GM13976 (cell line): ENCODE results near the gene KRTAP4-4.
"Not testable (repeated sequence)": the region's sequence is repeated elsewhere in the genome, so short reads cannot be mapped to it uniquely, and the experiment has no call there.

ENCODE experiments used
- DNase-seq: peaks from one replicate; pipeline ENCODE4 v3.0.0; 2012; ENCODE audit warnings: low spot score
- in situ Hi-C: fragments of 300-500 bp; cut with MboI; formaldehyde crosslinking; loops from one replicate; pipeline ENCODE4 v1.12.0; 2022; ENCODE audit warnings: low sequenced_read_pairs, mixed read lengths, inconsistent platforms; ENCODE audit not compliant: unreplicated experiment
- TF ChIP-seq, protein P1 (sequence below): IDR thresholded peaks from 2 replicates; pipeline ENCODE4 v1.5.1; 2012; ENCODE audit warnings: borderline replicate concordance, mild to moderate bottlenecking; ENCODE audit not compliant: insufficient read depth; ENCODE audit errors: extremely low read depth, missing control alignments, control extremely low read depth

The KRTAP4-4 gene

DNA sequence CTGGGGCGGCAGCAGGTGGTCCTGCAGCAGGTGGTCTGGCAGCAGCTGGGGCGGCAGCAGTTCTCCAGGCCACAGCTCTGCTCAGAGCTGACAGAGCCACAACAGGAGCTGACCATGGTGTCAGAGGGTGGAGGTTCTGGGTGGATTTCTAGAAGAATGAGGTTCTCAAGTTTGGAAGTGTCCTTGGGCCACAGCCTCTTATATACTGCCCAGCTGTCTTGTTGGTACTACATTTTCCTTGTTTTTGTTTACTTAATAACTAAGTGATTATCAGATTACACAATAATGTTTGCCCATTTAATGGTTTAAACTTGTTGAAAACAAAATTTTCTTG lies 10.9 kb downstream of the KRTAP4-4 start, which contains the start of gene KRTAP4-5:
TSS of gene KRTAP4-5 (minus strand) at position 174 of the 334 bp plus-strand sequence. CDS start at position 116, 58 bp downstream.
- DNase-seq, result no peak
- in situ Hi-C loops, result no loop called here
- TF ChIP-seq, protein P1, sequence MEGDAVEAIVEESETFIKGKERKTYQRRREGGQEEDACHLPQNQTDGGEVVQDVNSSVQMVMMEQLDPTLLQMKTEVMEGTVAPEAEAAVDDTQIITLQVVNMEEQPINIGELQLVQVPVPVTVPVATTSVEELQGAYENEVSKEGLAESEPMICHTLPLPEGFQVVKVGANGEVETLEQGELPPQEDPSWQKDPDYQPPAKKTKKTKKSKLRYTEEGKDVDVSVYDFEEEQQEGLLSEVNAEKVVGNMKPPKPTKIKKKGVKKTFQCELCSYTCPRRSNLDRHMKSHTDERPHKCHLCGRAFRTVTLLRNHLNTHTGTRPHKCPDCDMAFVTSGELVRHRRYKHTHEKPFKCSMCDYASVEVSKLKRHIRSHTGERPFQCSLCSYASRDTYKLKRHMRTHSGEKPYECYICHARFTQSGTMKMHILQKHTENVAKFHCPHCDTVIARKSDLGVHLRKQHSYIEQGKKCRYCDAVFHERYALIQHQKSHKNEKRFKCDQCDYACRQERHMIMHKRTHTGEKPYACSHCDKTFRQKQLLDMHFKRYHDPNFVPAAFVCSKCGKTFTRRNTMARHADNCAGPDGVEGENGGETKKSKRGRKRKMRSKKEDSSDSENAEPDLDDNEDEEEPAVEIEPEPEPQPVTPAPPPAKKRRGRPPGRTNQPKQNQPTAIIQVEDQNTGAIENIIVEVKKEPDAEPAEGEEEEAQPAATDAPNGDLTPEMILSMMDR, result no peak

DNA sequence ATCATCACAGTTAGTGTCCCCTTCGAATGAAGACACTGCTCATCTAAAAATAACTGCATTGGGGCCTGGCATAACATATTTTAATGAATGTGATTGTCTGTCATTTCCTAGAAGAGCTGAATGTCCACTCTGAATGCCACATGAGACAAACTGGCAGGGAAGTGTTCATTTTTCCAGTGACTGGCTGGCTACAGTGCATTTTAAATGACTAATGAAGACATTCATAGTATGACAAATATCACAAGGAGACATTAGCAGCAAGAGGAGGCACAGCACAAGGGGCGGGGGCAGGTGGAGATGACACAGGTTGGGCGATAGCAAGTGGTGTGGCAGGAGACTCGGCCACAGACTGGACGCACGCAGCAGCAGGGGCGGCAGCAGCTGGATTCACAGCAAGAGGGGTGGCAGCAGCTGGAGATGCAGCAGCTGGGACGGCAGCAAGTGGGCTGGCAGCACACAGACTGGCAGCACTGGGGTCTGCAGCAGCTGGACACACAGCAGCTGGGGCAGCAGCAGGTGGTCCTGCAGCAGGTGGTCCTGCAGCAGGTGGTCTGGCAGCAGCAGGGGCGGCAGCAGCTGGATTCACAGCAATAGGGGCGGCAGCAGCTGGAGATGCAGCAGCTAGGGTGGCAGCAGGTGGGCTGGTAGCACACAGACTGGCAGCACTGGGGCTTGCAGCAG lies 11.4 kb downstream of the KRTAP4-4 start:
- DNase-seq, in situ Hi-C loops: not testable (repeated sequence)

DNA sequence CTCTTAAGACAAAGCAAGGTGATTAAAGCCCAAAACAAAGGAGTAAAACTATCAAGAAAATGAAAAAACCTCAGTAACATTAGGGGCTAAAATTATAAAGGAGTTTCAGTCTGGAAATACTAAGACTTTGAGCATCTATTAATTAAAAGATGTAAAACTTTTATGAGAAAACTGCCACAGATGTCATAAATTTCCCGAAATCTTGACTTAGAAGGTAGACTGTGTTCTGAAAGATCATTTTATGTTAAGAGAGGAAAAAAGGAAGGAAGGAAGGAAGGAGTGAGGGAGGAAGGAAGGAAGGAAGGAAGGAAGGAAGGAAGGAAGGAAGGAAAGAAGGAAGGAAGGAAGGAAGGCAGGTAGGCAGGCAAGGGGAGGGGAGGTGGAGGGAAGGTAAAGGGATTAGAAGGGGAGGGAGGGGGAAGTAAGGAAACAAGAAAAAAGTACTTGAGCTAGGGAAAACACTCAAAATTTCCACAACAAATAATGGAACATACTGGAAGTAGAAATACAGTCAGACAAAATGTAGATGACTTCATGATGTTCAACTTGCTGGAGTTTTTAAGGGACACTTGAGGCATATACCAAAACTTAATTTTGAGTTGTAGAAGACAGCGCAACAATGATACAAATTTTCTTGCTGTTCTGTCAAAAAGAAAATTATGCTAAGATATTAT lies 12.9 kb downstream of the KRTAP4-4 start:
- in situ Hi-C loops, result no loop called here
- DNase-seq, result no peak
- TF ChIP-seq, protein P1, result no peak

DNA sequence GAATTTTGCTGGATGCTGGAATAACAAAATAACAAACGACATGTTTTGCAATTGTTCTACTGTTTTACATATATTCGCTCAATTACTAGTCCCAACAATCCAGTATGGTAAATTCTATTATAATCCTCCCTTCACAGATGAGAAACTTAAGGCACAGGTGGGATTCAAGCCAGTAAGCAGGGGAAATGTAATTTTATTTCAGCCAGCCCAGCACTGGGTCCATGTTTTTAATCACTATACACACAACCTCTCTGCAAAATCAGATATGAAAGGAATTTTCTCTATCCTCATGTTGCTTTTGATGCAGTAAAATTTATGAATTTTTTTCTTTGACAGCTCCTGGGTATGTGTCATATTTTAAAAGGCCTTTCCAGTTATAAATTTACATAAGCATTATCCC lies 15.3 kb downstream of the KRTAP4-4 start:
- in situ Hi-C loops, result no loop called here
- TF ChIP-seq, protein P1, result no peak
- no peak for DNase-seq

DNA sequence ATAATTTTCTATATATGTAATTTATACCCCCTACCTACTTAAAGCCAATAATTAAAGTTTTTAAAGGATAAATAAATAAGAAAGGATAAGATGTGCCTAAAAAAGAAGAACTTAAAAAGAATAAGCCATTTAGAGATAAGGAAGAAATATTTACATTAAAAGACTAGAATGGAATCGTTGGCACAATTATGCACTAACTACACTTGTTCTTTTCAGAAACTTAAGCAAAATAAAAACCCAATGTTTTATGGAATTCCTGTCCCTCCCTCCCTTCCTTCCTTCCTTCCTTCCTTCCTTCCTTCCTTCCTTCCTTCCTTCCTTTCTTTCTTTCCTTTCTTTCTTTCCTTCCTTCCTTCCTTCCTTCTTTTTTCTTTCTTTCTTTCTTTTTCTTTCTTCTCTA lies 15.7 kb downstream of the KRTAP4-4 start:
- in situ Hi-C loops, result no loop called here
- DNase-seq, result no peak
- TF ChIP-seq, protein P1, result no peak

DNA sequence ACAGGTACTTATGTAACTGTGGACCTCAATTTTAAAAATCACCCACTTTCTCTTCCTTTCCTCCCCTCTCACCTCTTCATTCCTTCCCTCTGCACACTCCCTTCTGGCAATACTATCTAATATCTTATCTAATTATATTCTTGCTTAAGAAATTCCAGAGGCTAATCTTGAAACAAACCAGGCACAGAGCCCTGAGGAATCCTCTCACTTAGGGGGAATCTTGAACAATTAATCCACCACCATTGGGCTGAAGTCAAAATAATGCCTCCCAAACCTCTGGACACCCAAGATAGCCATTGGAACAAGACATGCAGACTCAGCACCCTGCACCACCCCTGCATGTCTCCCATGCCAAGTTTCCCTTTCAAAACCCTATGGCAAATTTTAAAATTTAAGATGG lies 19.2 kb downstream of the KRTAP4-4 start:
- TF ChIP-seq, protein P1, result no peak
- in situ Hi-C loops, result no loop called here
- DNase-seq, result no peak

DNA sequence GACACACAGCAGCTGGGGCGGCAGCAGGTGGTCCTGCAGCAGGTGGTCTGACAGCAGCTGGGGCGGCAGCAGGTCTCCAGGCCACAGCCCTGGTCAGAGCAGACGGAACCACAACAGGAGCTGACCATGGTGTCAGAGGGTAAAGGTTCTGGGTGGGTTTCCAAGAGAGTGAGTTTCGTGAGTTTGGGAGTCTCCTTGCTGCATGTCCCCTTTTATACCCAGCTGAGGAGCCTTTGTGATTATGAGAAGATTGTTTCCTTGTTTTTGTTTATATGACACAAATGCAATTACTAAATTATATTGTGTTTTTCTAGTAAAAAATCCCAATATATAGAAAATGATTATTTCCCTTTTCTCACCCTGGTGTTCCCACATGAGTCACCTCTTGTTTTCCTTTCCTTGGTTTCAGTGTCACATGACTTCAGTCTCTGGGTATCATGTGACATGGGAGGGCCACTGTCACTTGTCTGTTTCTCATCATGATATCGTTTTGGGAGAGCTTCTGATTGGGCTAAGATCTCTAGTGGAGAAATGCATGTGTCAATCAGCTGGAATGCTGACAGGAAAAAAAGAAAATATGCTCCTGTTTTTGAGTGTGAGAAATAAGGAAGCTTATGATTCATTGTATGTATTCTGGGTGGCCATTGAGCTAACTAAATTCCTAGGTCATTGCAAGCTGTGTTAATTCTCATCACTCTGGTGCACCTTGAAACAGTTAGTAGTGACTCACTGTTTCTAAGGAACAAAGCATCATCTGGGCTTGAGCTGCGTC lies 20.0 kb downstream of the KRTAP4-4 start, which contains the start of gene KRTAP4-6:
TSS of gene KRTAP4-6 (minus strand) at position 185 of the 772 bp plus-strand sequence. CDS start at position 128, 57 bp downstream.
- in situ Hi-C loops, result no loop called here
- no peak for DNase-seq
- TF ChIP-seq, protein P1, result no peak

DNA sequence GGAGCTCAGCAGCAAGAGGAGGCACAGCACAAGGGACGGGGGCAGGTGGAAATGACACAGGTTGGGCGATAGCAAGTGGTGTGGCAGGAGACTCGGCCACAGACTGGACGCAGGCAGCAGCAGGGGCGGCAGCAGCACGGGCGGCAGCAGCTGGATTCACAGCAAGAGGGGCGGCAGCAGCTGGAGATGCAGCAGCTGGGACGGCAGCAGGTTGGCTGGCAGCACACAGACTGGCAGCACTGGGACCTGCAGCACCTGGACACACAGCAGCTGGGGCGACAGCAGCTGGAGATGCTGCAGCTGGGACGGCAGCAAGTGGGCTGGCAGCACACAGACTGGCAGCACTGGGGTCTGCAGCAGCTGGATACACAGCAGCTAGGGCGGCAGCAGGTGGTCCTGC lies 20.7 kb downstream of the KRTAP4-4 start:
- in situ Hi-C loops, result not testable (repeated sequence)

More for the DNA sequence above, 20.7 kb downstream of the KRTAP4-4 start:
- not testable (repeated sequence) for DNase-seq
